GM18951 (cell line): ENCODE data around the gene TEX35.

Experiments used
- POLR2A ChIP-seq: IDR thresholded peaks from 4 replicates; pipeline ENCODE4 v1.6.1; 2011; ENCODE audit warnings: mild to moderate bottlenecking; ENCODE audit not compliant: insufficient read length, insufficient read depth; ENCODE audit errors: extremely low read depth
- in situ Hi-C: fragments of 300-500 bp; cut with MboI; formaldehyde crosslinking; loops from one replicate; pipeline ENCODE4 v1.12.0; 2022; ENCODE audit warnings: low sequenced_read_pairs, mixed read lengths, inconsistent platforms; ENCODE audit not compliant: unreplicated experiment

TEX35 gene

GRCh38 chr1:178506669-178507068, 6.2 kb upstream of the TEX35 start:
- TF ChIP-seq POLR2A = no peak
- in situ Hi-C loops = no loop called here

- in situ Hi-C loops = no loop called here
- TF ChIP-seq POLR2A = no peak
Observed at GRCh38 chr1:178509414-178510007, 3.4 kb upstream of the TEX35 start.

DNA sequence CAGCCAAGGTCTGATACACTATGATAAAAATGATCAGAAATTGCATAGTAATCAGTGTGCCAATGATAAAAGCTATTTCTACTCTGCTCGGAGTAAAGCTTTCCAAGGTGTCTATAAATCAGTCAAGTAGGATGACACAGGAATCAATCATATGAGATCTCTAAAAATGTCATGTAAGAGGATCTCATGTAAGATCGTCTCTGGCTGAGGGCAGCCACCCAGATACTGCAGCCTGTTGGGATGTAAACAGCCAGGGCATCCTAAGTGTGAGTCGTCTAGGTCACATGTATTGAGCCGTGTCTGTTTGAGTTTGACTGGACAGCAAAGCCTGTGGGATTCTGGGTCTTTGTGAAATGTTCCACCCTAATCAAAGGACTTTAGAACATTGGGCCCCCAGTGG, 2.8 kb upstream of the TEX35 start:
- TF ChIP-seq POLR2A = no peak

DNA sequence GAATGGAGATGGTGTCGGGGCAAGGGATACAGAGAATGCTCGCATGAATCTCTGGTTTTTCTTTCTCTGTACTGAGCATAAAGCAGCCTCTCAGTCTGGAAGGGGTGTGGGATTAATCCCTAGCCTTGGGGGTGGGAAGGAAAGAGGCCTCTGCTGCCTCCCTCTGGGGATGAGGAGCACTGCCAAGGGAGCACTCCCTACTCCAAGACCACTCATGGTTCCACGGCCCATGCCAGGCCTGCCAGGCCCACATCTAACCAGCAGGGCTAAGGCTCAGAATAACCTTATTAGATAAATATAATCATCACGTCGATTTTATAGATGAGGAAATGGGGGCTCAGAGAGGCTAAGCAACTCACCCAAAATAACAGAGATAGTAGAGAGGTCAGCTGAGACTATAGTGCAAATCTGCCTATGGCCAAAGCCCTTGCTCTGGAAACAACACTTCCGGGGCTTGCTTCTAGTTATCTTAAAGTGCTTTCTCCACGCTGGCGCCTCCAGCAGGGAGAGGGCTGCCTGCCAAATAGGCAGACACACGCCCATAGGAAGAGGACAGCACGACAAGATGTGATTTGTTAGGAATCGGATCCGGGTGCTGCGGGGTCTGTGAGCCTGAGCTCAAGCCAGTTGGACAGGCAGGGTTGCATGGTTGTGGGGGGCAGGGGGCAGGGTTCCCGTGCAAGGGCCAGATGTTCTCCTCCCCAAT, 522 bp downstream of the TEX35 start:
- in situ Hi-C loops = no loop called here
- TF ChIP-seq POLR2A = no peak

More for the DNA sequence above, 2.8 kb upstream of the TEX35 start:
- in situ Hi-C loops = no loop called here

DNA sequence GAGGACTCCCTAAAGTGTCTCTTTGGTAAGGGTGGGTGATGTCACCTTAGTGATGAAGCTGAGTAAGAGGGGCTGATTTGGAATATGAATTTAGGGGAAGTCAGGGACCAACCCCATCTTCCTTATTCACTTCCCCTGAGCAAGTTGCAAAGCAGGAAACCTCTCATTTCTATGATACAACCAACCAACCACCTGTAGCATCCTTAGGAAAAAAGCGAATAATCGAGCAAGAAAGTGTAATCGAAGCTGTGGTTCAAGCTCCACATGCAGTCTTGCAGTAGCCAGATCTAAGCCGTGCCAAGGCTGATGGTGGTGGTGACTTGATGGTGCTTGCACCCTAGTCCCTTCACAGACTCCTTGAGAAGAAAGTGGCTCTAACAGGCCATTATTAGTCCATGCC, 3.2 kb downstream of the TEX35 start:
- no peak for TF ChIP-seq POLR2A
- in situ Hi-C loops = no loop called here

- in situ Hi-C loops = no loop called here
Observed at GRCh38 chr1:178518894-178519293, 6.0 kb downstream of the TEX35 start.

GRCh38 chr1:178520803-178521202, 7.9 kb downstream of the TEX35 start:
- no peak for TF ChIP-seq POLR2A
- in situ Hi-C loops = no loop called here

More at GRCh38 chr1:178518894-178519293, 6.0 kb downstream of the TEX35 start:
- TF ChIP-seq POLR2A = no peak

GRCh38 chr1:178521241-178521640, 8.3 kb downstream of the TEX35 start:
- no peak for TF ChIP-seq POLR2A
- in situ Hi-C loops = no loop called here

GRCh38 chr1:178527117-178527516, 14.2 kb downstream of the TEX35 start:
- TF ChIP-seq POLR2A = no peak
- in situ Hi-C loops = loop anchor here (25.0 kb wide), 2 partner anchors 210 to 835 kb away; partner anchors contain the start of genes AXDND1 and RALGPS2

GRCh38 chr1:178528228-178528952, 15.5 kb downstream of the TEX35 start:
- TF ChIP-seq POLR2A = no peak
- in situ Hi-C loops = loop anchor here (25.0 kb wide), 2 partner anchors 209 to 834 kb away; partner anchors contain the start of genes AXDND1 and RALGPS2

DNA sequence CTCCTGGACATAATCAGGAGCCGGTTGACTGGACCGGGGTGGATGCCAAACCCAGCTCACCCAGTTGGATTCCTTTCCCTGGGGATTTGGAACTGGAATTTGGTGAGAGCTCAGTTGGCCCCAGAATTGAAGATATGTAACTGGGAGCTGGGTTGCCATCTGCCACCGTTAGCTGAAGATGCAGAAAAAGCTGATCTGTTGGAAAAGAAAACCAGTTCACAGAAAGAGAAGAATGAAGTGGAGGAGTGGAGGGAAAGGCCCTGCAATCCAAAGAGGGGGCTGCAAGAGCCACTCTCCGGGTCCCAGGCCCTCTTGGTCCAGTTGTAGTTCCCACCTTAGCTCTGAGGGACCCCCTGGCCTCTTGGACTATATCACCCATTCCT, 16.0 kb downstream of the TEX35 start:
- TF ChIP-seq POLR2A = no peak
- in situ Hi-C loops = loop anchor here (25.0 kb wide), 2 partner anchors 208 to 833 kb away; partner anchors contain the start of genes AXDND1 and RALGPS2

- TF ChIP-seq POLR2A = no peak
- in situ Hi-C loops = loop anchor here (10.0 to 25.0 kb wide), 3 partner anchors 208 to 833 kb away; partner anchors contain the start of genes AXDND1 and RALGPS2
Observed at GRCh38 chr1:178529364-178530036, 16.6 kb downstream of the TEX35 start.

DNA sequence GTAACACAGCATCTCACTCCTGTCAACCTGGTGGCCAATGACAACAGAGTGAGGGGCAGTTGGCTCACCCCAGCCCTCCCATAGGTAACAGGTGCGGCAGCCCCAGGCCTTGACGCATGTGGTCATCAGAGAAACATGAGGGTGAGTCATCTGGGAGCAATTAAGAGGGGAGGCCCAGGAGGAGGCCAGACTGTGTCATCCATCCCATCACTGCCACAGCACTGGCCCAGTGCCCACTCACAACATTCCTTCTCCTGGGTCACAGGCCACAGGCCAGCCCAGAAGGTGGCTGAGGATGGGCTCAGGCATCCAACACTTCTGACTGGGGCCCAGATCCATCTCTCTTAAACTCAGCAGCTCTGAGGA, 17.1 kb downstream of the TEX35 start:
- no peak for TF ChIP-seq POLR2A
- in situ Hi-C loops = loop anchor here (10.0 to 25.0 kb wide), 3 partner anchors 207 to 832 kb away; partner anchors contain the start of genes AXDND1 and RALGPS2
